Skeletal muscle satellite cell (primary cell): ENCODE measurements around the gene ITGBL1.
"Not testable (repeated sequence)": the region's sequence is repeated elsewhere in the genome, so short reads cannot be mapped to it uniquely, and the experiment has no call there.

Experiments used
- H3K27me3 ChIP-seq: 2 replicates; pipeline ENCODE4 v1.7.0; 2013; ENCODE audit warnings: low read length; ENCODE audit not compliant: control insufficient read depth, insufficient read depth
- H3K36me3 ChIP-seq: 2 replicates; pipeline ENCODE4 v1.7.0; 2013; ENCODE audit warnings: mild to moderate bottlenecking, control low read depth, low read length; ENCODE audit not compliant: insufficient read depth
- H3K4me1 ChIP-seq: 2 replicates; pipeline ENCODE4 v1.7.0; 2013; ENCODE audit warnings: low read length; ENCODE audit not compliant: control insufficient read depth, insufficient read depth
- H3K4me2 ChIP-seq: 2 replicates; pipeline ENCODE4 v1.7.0; 2013; ENCODE audit warnings: mild to moderate bottlenecking, low read length
- H3K4me3 ChIP-seq: 2 replicates; pipeline ENCODE4 v1.7.0; 2013; ENCODE audit warnings: low read length
- H3K9ac ChIP-seq: 2 replicates; pipeline ENCODE4 v1.7.0; 2013; ENCODE audit warnings: mild to moderate bottlenecking, low read depth, low read length, moderate library complexity
- H3K9me3 ChIP-seq: replicated peaks from 2 replicates; pipeline ENCODE4 v1.7.0; 2013; ENCODE audit warnings: mild to moderate bottlenecking, control low read depth, low read length

The ITGBL1 gene

DNA sequence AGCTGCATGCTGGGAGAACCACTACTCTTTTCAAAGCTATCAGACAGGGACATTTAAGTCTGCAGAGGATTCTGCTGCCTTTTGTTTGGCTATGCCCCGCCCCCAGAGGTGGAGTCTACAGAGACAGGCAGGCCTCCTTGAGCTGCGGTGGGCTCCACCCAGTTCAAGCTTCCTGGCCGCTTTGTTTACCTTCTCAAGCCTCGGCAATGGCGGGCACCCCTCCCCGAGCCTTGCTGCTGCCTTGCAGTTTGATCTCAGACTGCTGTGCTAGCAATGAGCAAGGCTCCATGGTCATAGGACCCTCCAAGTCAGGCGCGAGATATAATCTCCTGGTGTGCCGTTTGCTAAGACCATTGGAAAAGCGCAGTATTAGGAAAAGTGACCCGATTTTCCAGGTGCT lies 92.1 kb downstream of the ITGBL1 start:
- not testable (repeated sequence) for H3K9ac ChIP-seq, H3K4me2 ChIP-seq, H3K36me3 ChIP-seq, H3K27me3 ChIP-seq, H3K9me3 ChIP-seq, H3K4me3 ChIP-seq
- H3K4me1 ChIP-seq = peaks cover 11% of the 10 kb centered on the region

- Histone ChIP-seq H3K4me3 (no peak overlapping the region), H3K27me3 (no peaks in the 10 kb centered on the region), H3K9me3 (no peaks in the 10 kb centered on the region), H3K9ac (no peak overlapping the region), H3K4me2 (no peak overlapping the region), H3K4me1 (peaks cover 11% of the 10 kb centered on the region), H3K36me3 (no peaks in the 10 kb centered on the region)
These were observed 92.5 kb downstream of the ITGBL1 start for GRCh38 chr13:101544979-101545378.

- Histone ChIP-seq H3K36me3 (no peaks in the 10 kb centered on the region), H3K27me3 (no peaks in the 10 kb centered on the region), H3K9me3 (no peaks in the 10 kb centered on the region), H3K4me3 (no peak overlapping the region), H3K4me2 (no peak overlapping the region), H3K4me1 (peaks cover 11% of the 10 kb centered on the region), H3K9ac (no peak overlapping the region)
These were observed 93.0 kb downstream of the ITGBL1 start for GRCh38 chr13:101545521-101545920.

DNA sequence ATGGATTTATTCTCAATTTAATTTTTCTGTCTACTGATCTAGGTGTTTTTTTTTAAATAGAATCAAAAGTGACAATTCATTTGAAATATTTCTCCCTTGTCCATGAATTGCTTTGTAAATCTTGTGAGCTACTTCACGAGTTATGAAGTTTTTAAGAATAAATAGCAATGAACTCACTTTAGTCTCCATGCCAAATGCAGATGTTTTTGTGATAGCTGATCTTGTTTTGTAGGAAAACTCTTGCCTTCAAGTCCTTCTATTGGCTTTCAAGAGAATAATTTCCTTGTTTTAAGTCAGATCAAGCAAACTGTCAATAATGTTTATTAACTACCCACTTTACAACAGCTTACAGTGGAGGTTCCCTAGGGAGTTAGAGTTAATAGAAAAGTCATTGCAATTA lies 99.8 kb downstream of the ITGBL1 start:
- Histone ChIP-seq H3K4me1 (peaks cover 64% of the 10 kb centered on the region), H3K4me2 (peak overlapping the region; percentile 37), H3K9ac (peak overlapping the region; percentile 13), H3K9me3 (no peaks in the 10 kb centered on the region), H3K27me3 (no peaks in the 10 kb centered on the region), H3K36me3 (peaks cover 8% of the 10 kb centered on the region), H3K4me3 (peak overlapping the region; percentile 1)

GRCh38 chr13:101552786-101553185 lies 100.3 kb downstream of the ITGBL1 start:
- Histone ChIP-seq H3K27me3 (no peaks in the 10 kb centered on the region), H3K36me3 (peaks cover 9% of the 10 kb centered on the region), H3K9ac (peak overlapping the region; percentile 13), H3K4me3 (peak overlapping the region; percentile 1), H3K4me2 (peak overlapping the region; percentile 37), H3K9me3 (no peaks in the 10 kb centered on the region), H3K4me1 (peaks cover 67% of the 10 kb centered on the region)

DNA sequence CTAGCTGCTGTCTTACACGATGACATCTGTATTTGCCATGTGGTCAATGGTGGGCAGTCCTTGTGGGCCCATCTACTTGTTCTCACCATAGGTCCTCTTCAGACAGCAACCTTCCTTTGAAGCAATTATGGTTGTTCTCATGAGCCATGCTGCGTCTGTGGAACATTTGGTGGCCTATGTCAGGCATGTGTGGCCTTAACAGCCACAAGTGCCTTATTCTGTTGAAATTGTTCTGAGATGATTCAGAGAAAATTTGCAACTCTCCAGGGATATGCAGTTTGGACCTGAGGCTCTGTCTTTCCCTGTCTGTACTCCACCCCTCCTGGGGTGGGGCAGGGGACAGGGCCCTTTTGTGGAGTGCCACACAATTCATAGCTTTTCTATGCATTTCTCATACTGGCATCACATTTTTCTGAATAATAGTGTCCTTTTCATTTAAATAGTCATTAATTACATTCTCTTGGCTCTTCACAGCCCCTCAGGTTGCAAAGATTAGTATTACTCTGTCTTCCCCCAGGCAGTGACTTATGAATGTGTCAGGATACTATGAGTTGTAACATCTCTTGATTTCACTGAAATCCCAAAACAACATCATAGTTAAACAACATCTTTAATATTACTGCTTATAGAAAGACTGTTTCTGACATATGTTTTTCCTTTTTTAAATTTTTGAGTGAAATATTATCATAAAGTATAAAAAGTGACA lies 102.1 kb downstream of the ITGBL1 start:
- Histone ChIP-seq H3K9ac (no peak overlapping the region), H3K27me3 (no peaks in the 10 kb centered on the region), H3K4me2 (no peak overlapping the region), H3K4me3 (peak overlapping the region; percentile 12), H3K36me3 (peaks cover 9% of the 10 kb centered on the region), H3K4me1 (peaks cover 69% of the 10 kb centered on the region), H3K9me3 (no peaks in the 10 kb centered on the region)

GRCh38 chr13:101555610-101556009 lies 103.1 kb downstream of the ITGBL1 start:
- no peak overlapping the region for H3K9ac ChIP-seq
- H3K9me3 ChIP-seq = no peaks in the 10 kb centered on the region
- no peaks in the 10 kb centered on the region for H3K27me3 ChIP-seq
- H3K36me3 ChIP-seq = peaks cover 9% of the 10 kb centered on the region
- no peak overlapping the region for H3K4me3 ChIP-seq
- peaks cover 72% of the 10 kb centered on the region for H3K4me1 ChIP-seq
- no peak overlapping the region for H3K4me2 ChIP-seq

DNA sequence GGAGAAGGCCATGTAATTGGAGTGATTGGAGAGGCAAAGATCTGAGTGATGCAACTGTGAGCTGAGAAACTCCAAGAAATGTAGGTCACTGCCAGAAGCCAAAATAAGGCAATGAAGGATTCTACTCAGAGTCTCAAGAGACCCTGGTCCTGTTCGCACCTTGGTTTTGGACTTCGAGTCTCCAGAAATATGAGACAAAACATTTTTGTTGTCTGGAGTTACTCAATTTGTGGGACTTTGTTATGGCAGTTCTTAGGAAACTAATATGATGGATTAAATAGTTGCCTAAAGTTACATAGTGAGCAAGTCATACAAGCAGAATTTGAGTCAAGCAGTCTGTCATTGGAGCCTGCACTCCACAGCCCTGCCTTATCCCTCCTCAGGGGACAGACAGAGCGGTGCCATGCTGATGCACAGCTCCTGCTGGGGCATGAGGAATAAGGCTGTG lies 104.2 kb downstream of the ITGBL1 start:
- no peak overlapping the region for H3K4me2 ChIP-seq

DNA sequence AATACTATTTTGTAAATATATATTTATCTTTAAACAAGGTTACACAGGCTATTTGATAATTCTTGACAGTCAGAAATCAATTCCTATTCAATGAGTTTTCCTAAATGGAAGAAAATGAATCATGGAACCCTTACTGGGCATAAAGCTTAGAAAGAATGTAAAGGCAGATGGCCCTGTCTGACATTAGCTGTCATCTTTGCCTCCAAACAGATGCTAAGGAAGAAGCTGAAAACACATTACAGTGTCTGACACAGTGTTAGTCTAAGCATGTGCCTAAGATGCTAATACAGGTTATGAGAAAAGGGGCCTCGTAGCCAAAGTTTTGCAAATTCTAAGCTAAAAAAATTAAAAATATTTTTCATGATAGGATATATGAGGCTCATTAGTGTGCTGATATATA lies 112.8 kb downstream of the ITGBL1 start:
- H3K27me3 ChIP-seq = no peaks in the 10 kb centered on the region
- H3K4me3 ChIP-seq = no peak overlapping the region
- peaks cover 9% of the 10 kb centered on the region for H3K36me3 ChIP-seq
- H3K4me1 ChIP-seq = peaks cover 23% of the 10 kb centered on the region
- H3K9ac ChIP-seq = no peak overlapping the region
- no peak overlapping the region for H3K4me2 ChIP-seq
- H3K9me3 ChIP-seq = no peaks in the 10 kb centered on the region

More for the DNA sequence above, 104.2 kb downstream of the ITGBL1 start:
- no peaks in the 10 kb centered on the region for H3K9me3 ChIP-seq
- H3K4me3 ChIP-seq = no peak overlapping the region
- peaks cover 9% of the 10 kb centered on the region for H3K36me3 ChIP-seq
- H3K9ac ChIP-seq = no peak overlapping the region
- H3K27me3 ChIP-seq = no peaks in the 10 kb centered on the region
- peaks cover 62% of the 10 kb centered on the region for H3K4me1 ChIP-seq

DNA sequence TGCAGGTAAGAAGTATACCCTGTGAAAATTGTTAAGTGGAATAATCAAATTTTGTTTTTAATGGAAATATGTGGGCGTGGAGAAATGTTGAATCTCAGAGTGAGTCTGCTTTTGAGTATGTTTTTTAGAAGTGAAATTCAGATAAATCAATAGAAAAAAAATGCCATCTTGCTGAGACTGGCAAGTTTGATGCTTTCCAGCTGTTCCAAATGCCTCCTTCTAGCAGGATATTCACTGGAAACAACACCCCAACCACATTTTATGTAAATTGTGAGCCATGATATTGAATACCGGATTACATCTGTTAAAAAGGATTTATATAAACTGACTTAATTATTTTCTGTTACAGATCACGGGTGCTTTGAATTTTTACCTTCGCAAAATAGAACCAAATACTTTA lies 115.4 kb downstream of the ITGBL1 start:
- H3K4me3 ChIP-seq = no peak overlapping the region
- H3K4me1 ChIP-seq = peaks cover 46% of the 10 kb centered on the region
- no peaks in the 10 kb centered on the region for H3K9me3 ChIP-seq
- H3K4me2 ChIP-seq = no peak overlapping the region
- peaks cover 17% of the 10 kb centered on the region for H3K36me3 ChIP-seq
- H3K27me3 ChIP-seq = no peaks in the 10 kb centered on the region
- H3K9ac ChIP-seq = no peak overlapping the region

- H3K4me1 ChIP-seq = peaks cover 61% of the 10 kb centered on the region
- H3K36me3 ChIP-seq = peaks cover 20% of the 10 kb centered on the region
- H3K9ac ChIP-seq = no peak overlapping the region
- H3K27me3 ChIP-seq = no peaks in the 10 kb centered on the region
- no peak overlapping the region for H3K4me2 ChIP-seq
- no peaks in the 10 kb centered on the region for H3K9me3 ChIP-seq
- H3K4me3 ChIP-seq = no peak overlapping the region
These were observed 117.3 kb downstream of the ITGBL1 start for GRCh38 chr13:101569807-101570206.

DNA sequence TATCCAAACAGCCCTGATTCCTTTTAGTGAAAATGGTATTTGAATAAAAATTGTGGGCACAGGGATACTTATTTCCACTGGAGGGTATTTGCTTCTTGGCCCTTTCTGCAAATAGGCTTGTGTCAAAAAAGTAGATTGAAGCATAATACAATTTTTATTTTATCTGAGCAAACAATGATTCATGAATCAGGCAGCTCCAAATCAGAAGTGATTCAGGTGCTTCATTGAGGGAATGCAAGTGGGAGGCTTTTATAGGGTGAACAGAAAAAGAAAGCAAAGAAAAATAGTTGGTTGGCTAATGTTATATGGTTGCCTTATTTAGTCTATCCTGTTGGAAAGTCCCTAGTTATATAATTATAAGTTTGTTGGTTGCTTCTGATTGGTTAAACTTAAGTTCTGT lies 117.9 kb downstream of the ITGBL1 start:
- Histone ChIP-seq H3K9me3 (no peaks in the 10 kb centered on the region), H3K36me3 (peaks cover 20% of the 10 kb centered on the region), H3K9ac (no peak overlapping the region), H3K4me2 (no peak overlapping the region), H3K27me3 (no peaks in the 10 kb centered on the region), H3K4me3 (no peak overlapping the region), H3K4me1 (peaks cover 64% of the 10 kb centered on the region)
